Activated CD8-positive, alpha-beta memory T cell treated with anti-CD3 and anti-CD28 coated beads for 36 hours (primary cell): ENCODE data around the gene AUTS2. TPM values are rescaled to one million over a fixed set of nuclear protein-coding genes. Genes with fewer than 3 reads are reported as not detected.

Experiments
- CTCF ChIA-PET: fragments of 350-600 bp; sonication (Branson Sonifier 250); formaldehyde crosslinking; loops from one replicate; lab custom pipeline; 2021; ENCODE audit warnings: antibody characterized with exemption; lab: Charles Lee
- POLR2A ChIA-PET: fragments of 350-600 bp; sonication (Branson Sonifier 250); formaldehyde crosslinking; loops from one replicate; lab custom pipeline; 2021; ENCODE audit warnings: antibody characterized with exemption; lab: Charles Lee
- total RNA-seq, 2 experiments: library from RNA; stranded (reverse); gene quantifications; one replicate each; pipeline ENCODE4 v1.2.3, GENCODE V29; 2021

Gene AUTS2
- total RNA-seq, 2 experiments from 2014 or later = 3.4 to 3.5 TPM

- ChIA-PET POLR2A (no interaction called here), CTCF (no interaction called here)
These were observed 958.5 kb downstream of the AUTS2 start for GRCh38 chr7:70556761-70557160.

- CTCF ChIA-PET = no interaction called here
- POLR2A ChIA-PET = no interaction called here
These were observed 959.1 kb downstream of the AUTS2 start for GRCh38 chr7:70557338-70557737.

DNA sequence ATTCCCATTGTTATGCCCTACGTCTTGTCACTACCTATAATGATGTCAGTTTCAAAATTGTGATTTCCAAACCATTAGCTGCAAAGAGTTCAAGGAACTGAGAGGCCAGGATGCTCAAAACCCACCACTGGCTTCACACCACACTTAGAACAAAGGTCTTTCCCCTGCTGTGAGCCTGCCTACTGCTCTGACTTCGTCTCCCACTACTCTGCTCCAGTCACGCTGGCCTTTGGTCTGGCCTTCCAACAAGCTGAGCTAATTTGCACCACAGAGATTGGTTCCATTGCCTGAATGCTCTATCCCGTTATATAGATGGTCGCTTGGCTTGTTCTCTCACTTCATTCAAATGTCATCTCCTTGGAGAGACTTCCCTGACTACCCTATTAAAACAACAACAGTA lies 961.5 kb downstream of the AUTS2 start:
- ChIA-PET CTCF (no interaction called here), POLR2A (no interaction called here)

- ChIA-PET POLR2A (no interaction called here), CTCF (no interaction called here)
These were observed 965.7 kb downstream of the AUTS2 start for GRCh38 chr7:70563960-70564359.

- ChIA-PET CTCF (no interaction called here), POLR2A (no interaction called here)
These were observed 967.6 kb downstream of the AUTS2 start for GRCh38 chr7:70565721-70566370.

DNA sequence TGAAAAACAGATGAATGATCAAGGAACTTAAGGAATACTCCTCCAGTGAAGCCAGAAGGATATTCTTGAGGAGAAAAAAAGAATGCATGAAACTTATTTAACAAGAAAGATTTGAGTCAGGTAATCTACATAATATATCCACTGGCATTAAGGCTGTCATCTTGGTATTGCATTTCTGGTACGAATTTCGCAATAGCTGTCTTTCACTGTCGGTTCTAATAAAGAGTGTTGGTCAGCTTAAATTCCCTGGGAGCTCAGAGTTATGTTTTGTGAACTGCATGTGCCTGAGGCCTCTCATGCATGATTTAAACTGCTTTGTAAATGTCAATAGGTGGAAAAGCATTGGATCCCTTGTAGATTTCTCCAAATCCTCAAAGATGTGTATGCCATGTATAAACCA lies 968.4 kb downstream of the AUTS2 start:
- ChIA-PET CTCF (no interaction called here), POLR2A (no interaction called here)

DNA sequence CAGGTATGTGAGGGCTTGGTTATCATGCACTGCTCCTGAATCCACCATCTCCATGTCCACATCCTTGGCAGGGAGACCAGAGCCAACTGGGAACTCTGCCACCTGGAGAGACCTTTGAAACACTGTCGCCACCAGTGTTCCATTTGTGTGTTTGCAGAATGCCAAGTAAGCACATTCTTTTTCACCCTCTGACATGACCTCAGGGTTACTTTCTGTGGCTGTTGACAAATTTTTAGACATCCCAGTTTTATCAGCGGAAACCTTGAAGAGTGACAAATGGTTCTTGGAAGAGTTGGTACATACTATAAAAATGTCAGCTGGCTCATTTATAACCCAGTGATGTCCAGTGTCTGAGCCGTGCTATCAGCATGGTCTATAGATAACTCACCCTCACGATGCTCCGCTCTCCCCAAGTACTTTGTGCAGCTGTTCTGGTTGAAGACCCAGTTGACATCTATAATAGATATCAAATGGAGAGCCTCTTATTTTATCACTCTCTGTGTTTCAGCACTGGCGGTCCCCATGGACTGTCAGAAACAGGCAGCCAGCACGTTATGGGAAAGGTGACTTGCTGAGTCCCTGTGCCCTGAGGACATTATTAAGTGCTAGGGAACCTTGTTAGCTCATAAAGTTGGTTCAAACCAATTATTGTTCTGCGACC lies 970.5 kb downstream of the AUTS2 start:
- CTCF ChIA-PET = no interaction called here

GRCh38 chr7:70569335-70569819 lies 971.1 kb downstream of the AUTS2 start:
- POLR2A ChIA-PET = no interaction called here
- CTCF ChIA-PET = no interaction called here

More for the DNA sequence above, 970.5 kb downstream of the AUTS2 start:
- POLR2A ChIA-PET = no interaction called here

DNA sequence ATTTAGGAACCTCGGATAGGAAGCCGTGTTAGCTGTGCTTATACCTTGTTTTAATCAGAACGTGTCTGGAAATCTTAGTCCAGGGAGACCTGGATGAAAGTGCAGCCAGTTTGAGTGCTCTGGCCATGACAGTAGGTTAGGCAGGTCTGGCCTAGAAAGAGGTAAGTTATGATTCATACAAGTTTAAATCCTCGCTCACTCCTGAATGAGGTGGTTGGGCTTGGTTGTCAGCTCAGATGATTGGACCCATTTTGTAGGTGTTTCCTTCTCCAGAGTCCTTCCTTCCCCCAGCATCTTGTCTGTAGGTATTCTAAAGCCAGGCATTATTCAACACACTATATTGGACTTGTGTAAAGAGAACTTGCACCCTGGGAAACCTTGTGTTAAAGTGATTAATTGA lies 971.8 kb downstream of the AUTS2 start:
- ChIA-PET CTCF (no interaction called here), POLR2A (no interaction called here)

DNA sequence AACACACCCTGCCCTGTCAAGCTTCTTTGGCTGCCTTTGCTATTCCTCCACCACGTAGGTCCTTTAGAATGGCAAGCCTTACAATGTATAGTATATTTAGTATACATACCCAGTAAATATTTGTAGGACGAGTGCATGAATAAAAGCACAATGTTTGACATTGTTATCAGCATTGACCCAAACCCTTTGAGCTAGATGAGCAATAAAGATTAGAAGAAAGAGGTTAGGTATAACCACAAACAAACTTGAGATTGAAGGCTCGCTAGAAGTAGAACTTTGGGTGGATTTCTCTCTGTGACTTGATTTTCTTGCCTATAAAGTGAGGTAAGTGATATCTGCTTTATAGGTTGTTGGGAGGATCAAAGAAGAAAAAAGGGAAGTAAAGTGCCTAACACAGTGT lies 972.7 kb downstream of the AUTS2 start:
- POLR2A ChIA-PET = no interaction called here
- CTCF ChIA-PET = no interaction called here

DNA sequence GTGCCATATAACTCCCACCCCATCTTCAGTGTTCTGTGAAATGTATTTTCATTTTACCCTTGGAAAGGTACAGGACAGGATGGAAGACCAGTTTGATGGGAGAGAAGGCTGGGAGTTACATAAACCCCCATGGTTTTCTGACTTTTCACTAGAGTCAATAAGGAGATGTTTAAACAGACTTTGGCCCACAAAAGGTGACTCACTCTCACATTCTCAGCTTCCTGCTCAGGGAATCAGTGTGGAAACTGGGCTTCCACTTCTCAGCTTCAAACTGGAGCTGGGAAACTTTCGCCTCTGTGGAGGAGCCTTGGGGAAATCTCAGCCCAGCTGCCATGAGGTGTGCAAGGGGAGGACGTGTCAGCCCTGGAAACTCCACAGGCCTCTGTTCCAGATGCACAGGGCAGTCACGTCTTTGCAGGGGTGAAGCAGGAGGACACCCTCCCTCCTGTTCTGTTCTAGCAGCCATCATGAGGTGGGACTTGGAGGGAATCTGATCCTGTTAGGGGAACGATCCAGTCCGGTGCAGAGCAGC lies 973.2 kb downstream of the AUTS2 start:
- ChIA-PET CTCF (no interaction called here), POLR2A (no interaction called here)

GRCh38 chr7:70571961-70572360 lies 973.7 kb downstream of the AUTS2 start:
- ChIA-PET POLR2A (no interaction called here), CTCF (no interaction called here)

GRCh38 chr7:70572571-70572970 lies 974.3 kb downstream of the AUTS2 start:
- CTCF ChIA-PET = no interaction called here
- POLR2A ChIA-PET = no interaction called here

DNA sequence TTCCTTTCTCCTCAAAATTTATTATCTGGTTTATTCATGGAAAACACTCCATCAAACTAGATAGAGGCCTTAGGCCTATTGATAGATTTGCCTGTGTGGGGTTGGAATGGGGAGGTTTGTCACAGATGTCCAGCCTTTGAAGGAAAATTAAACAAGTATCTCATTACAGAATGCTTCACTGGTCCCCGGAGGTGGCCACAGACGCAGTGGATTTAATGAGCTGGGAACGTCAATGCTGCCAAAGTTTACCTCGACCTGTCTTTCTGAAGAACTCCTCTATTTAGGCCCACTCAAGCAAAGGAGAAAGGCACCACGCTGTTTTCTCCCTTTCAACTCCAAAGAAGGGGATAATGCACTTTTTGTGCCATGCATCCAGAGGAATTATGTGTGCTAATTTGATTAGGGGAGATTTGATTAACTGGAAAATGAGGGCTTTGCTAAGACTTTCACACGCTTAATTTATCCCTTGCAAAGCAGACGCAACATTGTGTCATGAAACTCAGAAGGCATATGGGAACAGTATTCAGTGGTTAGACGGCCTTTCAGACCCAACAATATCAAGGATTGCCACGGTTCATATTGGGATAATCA lies 974.9 kb downstream of the AUTS2 start:
- ChIA-PET POLR2A (no interaction called here), CTCF (interaction anchor here (0.6 kb wide), 1 partner anchor 56 kb away, joined by 3 read pairs; no protein-coding TSS in a partner anchor)

DNA sequence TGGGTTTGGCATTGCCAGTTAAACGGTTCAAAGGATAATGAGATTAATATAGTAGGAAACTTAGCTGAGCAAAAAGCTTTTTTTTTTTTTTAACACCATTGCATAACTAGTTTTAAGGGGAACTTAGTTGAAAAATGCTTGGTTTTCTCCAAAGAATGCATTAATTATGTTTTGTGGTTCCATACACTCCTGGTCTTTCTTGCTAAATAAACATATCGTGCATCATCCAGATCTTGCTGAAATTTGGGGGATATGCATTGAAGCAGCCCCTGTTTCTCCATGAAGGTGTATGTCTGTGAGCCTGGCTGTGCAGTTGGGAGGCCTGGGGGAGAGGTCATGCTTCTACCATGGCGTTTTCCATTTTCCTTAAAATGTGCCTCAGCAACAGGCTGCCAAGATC lies 975.4 kb downstream of the AUTS2 start:
- ChIA-PET CTCF (interaction anchor here (0.6 kb wide), 1 partner anchor 55 kb away, joined by 3 read pairs; no protein-coding TSS in a partner anchor), POLR2A (no interaction called here)

- CTCF ChIA-PET = no interaction called here
- POLR2A ChIA-PET = no interaction called here
These were observed 976.1 kb downstream of the AUTS2 start for GRCh38 chr7:70574314-70574834.

- POLR2A ChIA-PET = no interaction called here
- CTCF ChIA-PET = no interaction called here
These were observed 976.9 kb downstream of the AUTS2 start for GRCh38 chr7:70574970-70575799.

GRCh38 chr7:70577078-70577477 lies 978.8 kb downstream of the AUTS2 start:
- ChIA-PET CTCF (no interaction called here), POLR2A (no interaction called here)

DNA sequence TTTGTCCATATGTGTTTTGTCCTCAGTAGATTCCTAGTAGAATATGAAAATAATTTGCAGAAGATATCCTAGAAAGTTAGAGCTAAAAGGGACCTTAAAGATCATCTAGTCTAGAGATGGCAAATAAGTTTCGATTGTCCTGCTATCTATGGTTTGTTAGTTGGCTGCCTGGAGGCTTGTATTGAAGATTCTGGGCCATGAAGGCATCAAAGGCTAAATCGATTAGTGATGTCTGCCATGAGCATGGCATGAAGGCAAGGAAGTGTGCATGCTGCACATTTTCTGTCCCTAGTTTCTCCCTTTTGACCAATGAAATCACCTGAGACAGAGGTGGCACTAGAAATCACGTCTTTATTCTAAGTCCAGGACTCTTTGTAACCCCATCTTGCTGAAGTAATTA lies 979.9 kb downstream of the AUTS2 start:
- ChIA-PET POLR2A (no interaction called here), CTCF (no interaction called here)
